Measurements from ENCODE around the gene MAB21L1.

GRCh38 chr13:35457258-35457657 is 19.2 kb downstream of the MAB21L1 start:
- no peak for TF ChIP-seq POLR2A (IDR thresholded peaks at IDR 0.05)
- no peak for TF ChIP-seq CTCF (IDR thresholded peaks at IDR 0.05)

All from body of pancreas (tissue), 4 donors.